GM21447 (cell line): ENCODE results near the gene FBLN1.
"Not testable (repeated sequence)": the region's sequence is repeated elsewhere in the genome, so short reads cannot be mapped to it uniquely, and the experiment has no call there.

ENCODE experiments used
- ATAC-seq: cut with Tn5 transposase; IDR thresholded peaks from one replicate; pipeline ENCODE4 v1.9.1; 2021; ENCODE audit not compliant: unreplicated experiment

The FBLN1 gene, protein sequence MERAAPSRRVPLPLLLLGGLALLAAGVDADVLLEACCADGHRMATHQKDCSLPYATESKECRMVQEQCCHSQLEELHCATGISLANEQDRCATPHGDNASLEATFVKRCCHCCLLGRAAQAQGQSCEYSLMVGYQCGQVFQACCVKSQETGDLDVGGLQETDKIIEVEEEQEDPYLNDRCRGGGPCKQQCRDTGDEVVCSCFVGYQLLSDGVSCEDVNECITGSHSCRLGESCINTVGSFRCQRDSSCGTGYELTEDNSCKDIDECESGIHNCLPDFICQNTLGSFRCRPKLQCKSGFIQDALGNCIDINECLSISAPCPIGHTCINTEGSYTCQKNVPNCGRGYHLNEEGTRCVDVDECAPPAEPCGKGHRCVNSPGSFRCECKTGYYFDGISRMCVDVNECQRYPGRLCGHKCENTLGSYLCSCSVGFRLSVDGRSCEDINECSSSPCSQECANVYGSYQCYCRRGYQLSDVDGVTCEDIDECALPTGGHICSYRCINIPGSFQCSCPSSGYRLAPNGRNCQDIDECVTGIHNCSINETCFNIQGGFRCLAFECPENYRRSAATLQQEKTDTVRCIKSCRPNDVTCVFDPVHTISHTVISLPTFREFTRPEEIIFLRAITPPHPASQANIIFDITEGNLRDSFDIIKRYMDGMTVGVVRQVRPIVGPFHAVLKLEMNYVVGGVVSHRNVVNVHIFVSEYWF

GRCh38 chr22:45502215-45503049, at the start of gene FBLN1:
Gene FBLN1 (plus strand): TSS chr22:45502883. CDS start chr22:45502986, 103 bp downstream.
- ATAC-seq, result no peak

GRCh38 chr22:45453764-45454163, 48.9 kb upstream of the FBLN1 start:
- no peak for ATAC-seq

- ATAC-seq, result no peak
These were observed 48.4 kb upstream of the FBLN1 start for GRCh38 chr22:45454275-45454674.

GRCh38 chr22:45455212-45455611, 47.5 kb upstream of the FBLN1 start:
- no peak for ATAC-seq

- ATAC-seq, result no peak
These were observed 47.1 kb upstream of the FBLN1 start for GRCh38 chr22:45455621-45456020.

GRCh38 chr22:45456811-45457210, 45.9 kb upstream of the FBLN1 start:
- no peak for ATAC-seq

DNA sequence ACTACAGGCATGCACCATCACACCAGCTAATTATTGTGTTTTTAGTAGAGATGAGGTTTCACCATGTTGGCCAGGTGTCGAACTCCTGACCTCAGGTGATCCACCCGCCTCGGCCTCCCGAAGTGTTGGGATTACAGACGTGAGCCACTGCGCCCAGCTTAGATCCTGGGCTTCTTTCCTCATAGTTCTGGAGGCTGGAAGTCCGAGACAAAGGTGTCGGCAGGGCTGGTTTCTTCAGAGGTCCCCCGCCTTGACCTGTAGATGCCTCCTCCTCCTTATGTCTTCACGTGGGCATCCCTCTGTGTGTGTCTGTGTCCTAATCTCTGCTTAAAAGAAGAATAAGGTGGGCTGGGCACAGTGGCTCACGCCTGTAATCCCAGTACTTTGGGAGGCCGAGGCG, 44.2 kb upstream of the FBLN1 start:
- no peak for ATAC-seq

DNA sequence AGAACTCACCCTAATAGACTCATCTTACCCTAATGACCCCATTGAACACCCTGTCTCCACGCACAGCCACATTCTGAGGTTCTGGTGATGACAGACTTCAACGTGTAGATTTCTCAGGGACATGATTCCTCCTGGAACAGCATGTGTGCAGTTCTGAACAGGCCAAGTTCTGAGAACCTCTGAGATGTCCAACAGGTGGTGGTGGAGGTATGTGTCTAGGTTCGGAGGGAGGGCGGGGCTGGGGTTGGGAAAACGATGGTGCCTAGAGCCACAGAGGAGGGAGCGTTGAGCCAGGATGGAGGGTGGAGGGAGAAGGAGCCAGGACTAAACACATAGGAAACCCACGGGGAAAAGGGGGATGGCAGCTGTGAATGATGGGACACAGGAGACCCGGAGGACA, 43.4 kb upstream of the FBLN1 start:
- ATAC-seq, result no peak

DNA sequence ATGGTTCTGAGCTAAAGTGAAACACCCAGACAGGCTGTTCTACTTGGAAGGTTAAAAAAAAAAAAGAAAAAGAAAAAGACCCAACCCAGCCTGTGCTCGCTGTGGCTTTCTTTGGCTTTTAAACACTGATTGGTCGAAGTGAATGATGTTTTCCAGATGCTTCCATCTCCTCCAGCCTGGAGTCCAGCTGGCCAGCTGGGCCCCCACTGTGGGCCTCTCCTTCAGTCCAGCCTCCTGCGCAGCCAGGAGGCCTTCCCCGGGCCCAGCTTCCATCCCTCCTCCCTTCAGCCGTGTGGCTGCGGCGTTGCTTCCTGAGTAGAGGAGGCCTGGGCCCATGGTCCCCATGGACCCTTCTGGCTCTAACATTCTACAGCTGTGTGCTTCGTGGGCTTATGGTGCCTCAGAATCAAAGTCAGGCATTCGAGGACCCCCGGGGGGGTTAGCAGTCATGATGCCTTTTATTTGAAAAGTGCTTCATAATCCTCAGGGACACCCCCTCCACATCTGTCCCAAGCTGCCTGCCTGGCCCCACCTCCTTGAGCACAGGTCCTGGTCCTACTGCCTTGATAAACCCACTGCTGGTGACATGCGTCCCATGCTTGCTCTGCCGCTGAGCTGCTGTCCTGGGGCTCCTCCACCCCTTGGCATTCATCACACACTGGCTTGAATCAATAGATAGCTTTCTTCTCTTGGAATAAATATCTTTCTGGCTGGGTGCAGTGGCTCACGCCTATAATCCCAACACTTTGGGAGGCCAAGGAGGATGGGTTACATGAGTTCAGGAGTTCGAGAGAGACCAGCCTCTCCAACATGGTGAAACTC, 42.2 kb upstream of the FBLN1 start:
- ATAC-seq, result no peak

DNA sequence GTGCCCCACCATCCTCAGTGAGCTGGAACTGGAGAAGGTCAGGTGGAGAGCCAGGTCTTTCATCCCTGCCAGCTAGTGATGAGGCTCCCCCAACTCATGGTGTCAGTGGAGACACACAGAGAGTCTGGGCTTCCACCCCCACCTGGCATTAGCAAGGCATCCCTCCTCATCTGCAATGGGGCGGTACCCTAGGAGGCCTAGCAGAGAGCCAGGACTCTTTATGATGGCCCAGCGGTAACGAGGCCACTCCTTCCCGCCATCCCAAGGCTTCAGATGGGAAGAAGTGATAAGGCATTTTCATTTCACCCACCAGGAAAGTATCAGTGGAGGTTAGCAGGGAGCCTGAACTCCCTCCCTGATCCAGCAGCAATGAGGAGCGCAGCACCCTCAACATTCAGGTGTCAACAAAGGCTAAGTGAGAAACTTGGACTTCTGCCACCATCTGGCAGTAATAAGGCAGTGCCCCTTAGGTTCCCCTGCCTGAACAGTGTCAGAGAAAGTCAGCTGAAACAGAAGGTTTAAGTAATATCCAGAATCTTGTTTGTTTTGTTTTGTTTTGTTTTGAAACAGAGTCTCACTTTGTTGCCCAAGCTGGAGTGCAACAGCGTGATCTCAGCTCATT, 40.5 kb upstream of the FBLN1 start:
- no peak for ATAC-seq

- not testable (repeated sequence) for ATAC-seq
These were observed 39.0 kb upstream of the FBLN1 start for GRCh38 chr22:45463691-45464090.

- ATAC-seq, result no peak
These were observed 37.0 kb upstream of the FBLN1 start for GRCh38 chr22:45465633-45466032.

- ATAC-seq, result no peak
These were observed 33.8 kb upstream of the FBLN1 start for GRCh38 chr22:45468872-45469271.

DNA sequence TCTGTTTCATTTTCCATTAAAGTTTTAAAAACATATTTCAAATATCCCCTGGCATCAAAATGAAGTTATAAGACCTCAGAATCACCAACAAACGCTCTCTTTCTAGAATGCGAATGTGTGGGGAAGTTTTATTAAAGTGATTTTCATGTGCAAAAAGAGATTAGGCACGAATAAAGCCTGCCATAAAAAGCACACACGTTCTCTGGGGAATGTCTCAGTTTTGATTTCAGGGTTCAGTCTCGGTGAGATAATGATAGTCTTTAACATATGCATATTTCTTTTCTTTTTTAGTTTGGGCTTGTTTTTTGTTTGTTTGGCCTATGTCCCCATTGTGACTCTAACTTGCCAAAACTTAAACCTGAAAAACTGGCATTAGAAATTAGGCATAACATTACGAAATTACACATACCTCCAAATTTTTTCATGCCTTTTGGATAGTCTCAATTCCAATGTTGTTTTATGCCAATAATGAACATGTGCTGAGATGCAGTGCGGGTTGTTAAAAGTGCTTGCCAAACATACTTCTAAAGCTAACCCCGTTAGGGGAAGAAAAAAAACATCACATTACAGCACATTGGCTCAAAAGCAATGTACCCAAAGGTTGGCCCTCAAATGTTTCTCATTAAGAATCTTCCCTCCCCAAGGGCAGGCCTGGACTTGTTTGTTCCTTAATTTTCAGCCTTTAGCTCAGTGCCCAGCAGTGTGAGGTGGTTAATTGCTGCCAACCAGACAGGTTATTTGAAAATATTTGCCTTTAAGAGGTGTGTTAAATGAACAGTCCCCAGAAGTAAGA, 33.2 kb upstream of the FBLN1 start:
- no peak for ATAC-seq

- ATAC-seq, result no peak
These were observed 31.8 kb upstream of the FBLN1 start for GRCh38 chr22:45470871-45471270.

DNA sequence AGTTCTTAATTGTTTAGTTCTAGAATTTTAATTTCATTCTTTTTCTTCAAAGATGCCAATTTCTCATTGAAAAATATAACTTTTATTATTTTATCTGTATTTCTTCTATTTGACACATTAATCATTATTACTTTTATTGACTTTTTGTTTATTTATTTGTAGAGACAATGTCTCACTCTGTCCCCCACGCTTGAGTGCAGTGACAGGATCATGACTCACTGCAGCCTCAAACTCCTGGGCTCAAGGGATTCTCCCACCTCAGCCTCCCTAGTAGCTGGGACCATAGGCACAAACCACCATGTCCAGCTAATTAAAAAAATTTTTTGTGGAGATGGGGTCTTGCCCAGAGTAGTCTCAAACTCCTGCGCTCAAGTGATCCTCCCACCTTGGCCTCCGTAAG, 30.3 kb upstream of the FBLN1 start:
- ATAC-seq, result no peak

GRCh38 chr22:45473626-45474237, 29.0 kb upstream of the FBLN1 start:
- no peak for ATAC-seq

DNA sequence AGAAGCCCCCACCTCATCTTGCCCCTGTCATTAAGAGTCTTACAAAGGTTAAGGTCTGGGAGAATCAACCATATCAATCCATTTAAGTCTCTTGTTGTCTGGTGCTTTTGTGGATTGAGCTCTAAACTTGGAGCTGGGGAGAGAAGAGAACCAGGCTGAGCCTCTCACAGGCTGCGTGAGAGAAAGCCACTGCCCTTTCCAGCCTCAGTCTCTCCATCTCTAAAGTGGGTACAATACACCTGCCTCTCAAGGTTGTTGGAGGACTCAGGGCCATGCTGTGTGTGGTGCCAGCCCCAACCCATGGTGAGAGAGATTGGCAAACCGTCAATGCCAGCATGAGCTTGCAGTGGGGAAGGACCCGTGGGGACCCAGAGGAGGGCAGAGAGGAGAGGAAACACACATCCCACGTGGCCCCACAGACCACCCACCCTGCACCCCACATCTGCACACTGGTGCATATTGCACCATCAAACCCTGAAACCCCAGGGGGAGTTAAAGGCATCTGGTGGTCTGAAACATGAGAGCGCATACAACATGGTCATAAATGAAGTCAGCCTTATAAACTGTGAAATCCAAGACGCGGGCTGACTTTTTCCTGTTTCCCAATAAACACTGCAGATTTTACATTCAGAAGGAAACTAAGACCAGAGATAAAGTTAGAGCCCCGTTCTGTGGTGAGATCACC, 27.5 kb upstream of the FBLN1 start:
- no peak for ATAC-seq
